ENCODE data around the gene ZNF554.
"Not testable (repeated sequence)": the region's sequence is repeated elsewhere in the genome, so short reads cannot be mapped to it uniquely, and the experiment has no call there.

Gene ZNF554

DNA sequence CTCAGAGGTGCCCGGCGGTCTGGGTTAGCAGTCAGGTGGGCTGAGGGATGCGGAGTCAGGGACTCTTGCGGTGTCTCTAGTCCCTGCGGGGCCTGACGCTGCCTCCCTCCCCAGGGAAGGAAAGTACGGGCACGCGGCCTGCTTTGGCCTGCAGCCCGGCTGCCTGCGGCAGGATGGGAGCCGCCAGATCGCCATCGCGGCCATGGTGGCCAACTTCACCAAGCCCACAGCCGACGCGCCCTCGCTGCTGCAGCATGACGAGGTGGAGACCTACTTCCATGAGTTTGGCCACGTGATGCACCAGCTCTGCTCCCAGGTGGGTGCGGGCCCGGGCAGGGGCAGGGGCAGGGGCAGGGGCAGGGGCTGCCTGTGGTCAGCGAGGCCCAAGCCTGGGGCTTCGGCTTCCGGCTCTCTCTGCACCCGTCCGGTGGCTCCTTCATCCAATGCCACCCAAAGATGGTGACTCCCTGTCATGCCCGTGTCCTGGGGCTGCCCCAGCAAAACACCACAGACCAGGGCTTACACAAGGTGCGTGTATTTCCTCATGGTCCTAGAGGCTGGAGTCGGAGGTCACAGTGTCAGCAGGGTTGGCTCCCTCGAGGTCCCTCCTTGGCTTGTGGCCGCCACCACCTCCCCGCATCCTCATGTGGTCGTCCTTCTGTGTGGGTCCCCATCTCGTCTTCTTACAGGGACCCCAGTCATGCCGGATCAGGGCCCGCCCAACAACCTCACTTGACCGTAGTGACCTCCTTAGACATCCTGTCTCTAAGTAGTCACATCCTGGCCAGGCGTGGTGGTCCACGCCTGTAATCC, 11.3 kb upstream of the ZNF554 start:
- no peak for DNase-seq

DNA sequence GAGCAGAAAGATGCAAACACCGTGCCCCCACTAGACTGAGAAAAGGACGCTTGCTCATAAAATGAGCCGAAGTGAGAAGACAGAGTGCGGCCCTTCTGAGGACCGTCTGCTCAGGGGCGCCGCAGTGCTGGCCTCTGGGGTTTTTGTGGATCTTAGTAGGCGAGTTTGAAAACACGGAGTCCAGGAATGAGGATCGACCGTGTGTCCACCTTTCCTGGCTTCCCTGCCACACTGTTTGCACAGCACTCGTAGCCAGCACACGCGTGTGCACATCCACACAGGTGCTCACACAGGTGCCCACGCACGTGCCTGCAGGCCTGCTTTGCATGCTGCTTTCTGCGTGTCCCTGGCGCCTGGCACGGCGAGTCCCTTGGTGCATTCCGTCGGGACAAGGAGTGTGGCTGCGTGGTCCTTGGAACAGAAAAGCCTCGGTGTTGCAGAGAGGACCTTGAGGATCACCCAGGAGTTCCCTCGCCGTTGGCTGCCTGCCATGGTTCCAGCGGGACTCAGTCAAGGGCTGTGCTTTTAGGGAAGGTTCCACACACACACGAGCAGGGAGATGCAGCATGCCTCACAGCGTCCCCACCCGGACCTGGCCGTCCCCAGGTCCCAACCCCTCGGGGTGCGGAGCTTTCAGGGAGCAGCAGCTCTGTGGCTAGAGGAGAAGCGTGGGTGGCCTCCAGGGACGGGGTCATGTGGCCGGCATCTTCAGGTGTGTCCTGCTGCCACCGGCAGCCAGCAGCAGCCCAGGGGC, 10.1 kb upstream of the ZNF554 start:
- DNase-seq = no peak

DNA sequence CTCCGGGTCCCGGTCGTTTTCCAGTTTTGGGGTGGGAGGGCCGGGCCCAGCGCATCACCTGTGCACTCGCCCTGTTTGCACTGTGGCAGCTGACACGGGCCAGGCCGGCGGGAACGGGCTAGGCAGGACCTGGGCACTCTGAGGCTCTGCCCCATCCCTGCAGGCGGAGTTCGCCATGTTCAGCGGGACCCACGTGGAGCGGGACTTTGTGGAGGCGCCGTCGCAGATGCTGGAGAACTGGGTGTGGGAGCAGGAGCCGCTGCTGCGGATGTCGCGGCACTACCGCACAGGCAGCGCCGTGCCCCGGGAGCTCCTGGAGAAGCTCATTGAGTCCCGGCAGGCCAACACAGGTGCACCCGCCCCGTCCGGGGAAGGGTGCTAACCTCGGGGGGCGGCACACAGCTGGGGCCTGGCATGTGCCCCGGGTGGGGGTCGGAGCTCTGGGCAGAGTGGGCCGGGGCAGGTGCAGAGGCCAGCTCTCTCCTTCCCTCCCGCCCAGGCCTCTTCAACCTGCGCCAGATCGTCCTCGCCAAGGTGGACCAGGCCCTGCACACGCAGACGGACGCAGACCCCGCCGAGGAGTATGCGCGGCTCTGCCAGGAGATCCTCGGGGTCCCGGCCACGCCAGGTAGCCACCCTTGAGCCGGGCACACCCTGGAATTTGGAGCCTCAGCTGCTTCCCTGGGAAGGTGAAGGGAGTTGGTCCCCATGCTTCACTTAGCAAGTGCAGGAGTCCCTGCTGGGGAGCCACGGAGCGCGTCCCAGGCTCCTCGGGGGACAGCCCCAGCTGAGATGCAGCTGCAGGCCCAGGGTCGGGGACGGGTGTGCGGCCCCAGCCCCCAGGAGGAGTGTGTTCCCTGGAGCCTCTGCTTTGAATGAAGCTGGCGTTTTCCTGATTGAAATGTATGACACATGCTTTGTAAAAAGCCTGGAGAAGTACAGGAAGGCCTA, 9.3 kb upstream of the ZNF554 start:
- no peak for DNase-seq

DNA sequence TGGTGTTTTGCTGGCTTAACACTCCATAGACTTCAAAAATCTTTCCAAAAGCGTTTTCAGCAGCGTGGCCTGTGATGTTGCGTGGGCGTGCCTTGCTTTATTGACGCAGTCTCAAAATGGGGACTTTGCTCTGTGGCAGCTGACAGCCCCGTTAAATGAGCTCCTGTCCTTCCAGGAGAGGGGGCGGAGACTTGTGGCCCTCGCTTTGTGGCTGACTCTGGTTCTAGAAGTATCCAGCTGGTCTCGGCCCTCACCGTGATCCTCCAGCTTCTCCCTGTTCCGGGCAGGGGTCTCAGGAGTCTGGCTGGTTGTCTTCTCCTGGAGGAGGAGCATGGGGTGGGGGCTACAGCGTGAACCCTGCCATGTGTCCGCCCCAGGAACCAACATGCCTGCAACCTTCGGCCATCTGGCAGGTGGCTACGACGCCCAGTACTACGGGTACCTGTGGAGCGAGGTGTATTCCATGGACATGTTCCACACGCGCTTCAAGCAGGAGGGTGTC, 8.4 kb upstream of the ZNF554 start:
- no peak for DNase-seq

DNA sequence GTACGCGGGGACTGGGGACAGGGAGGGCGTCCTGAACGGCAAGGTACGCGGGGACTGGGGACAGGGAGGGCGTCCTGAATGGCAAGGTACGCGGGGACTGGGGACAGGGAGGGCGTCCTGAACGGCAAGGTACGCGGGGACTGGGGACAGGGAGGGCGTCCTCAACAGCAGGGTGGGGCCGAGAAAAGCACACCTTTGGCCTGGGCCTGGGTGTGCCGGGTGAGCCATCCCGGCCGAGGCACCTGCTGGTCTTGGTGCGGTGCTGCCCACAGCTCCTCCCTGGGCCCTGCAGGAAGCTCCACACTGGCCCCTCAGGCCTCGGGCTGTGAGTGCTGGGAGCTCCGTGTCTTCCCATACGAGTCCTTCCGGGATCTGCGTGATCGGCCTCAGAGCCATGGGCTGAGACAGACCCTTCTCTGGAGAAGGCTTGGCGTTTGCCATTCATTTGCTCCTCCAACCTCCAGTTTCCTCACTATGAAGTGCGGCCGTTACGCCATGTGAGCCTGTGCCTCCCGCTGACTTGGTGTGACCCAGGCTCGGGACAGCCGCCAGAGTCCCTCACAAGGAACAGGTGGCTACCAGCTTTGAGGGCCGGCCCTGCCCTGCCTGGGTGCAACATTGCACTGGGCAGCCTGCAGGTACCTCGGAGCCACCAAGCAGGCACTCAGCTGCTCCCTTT, 7.8 kb upstream of the ZNF554 start:
- DNase-seq = no peak

DNA sequence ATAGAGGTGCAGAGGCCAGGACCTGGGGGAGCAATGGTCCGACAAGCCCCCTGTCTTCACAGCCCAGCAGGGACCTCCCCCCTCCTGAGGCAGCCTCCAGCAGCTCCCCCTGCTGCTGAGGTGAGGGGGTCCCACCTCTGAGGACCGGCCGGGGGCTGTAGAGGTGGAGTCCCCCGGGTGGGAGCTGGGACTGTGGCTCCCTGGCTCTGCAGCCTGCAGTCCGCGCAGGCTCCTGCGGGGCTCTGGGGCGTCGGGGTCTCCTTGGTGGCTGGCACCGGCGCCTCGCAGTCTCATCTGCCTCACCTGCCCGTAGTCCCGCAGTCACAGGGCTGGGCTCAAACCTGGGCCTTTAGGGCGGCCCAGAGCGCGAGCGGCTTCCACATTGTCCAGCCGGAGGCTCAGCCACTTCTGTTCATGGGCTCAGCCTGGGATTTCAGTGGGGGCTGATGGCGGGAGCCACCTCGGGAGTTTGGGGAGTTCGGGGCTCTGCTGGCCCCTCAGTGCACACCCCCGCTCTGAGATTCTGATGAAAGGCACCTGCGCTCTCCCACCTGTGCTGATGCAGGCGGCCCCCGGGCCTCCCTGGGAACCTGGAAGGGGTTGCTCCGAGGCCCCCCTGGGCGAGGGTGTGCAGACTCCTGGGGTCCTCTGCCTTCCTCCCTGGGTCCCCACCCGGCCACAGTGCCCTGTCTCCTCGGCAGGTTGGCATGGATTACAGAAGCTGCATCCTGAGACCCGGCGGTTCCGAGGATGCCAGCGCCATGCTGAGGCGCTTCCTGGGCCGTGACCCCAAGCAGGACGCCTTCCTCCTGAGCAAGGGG, 7.0 kb upstream of the ZNF554 start:
- no peak for DNase-seq

DNA sequence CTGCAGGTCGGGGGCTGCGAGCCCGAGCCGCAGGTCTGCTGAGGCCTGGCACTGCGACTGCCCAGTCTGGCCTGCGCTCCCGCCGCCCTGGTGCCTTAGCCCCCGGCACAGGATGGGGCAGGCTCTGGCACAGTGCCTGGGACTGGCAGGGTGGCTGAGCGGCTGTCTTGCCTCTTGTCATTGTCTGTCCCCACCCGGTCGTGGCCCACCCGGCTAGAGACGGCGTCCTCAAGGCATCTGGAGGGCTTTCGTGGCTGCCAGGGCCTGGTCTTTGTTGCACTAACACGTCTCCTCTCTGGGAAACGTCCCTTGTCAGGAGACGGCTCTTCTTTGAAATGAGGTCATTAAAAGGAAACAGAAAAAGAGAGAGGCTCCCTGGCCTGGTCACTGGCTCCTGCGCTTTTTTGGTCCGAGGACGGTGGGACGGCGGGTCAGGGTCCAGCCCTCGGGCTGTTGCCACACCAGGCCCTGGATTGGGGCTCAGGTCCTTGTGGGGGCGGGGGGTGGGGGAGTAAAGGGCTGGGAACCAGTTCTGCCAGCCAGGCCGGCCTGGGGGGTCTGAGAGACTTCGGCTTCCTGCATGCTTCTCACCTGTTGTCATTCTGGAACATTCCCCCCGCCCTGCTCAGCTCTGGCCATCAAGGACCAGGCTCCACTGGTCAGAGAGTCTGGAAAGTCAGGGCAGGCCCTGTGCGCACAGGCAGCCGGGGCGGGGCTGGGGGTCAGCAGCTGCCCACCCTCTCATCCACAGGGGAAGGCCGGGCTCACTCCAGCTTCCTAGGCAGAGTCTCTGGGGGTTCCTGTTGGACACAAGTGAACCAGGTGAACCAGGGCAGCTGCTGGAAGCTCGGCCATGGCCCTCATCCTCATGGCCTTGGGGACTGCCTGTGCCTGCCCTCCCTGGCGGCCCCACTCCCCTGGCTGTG, 6.2 kb upstream of the ZNF554 start:
- no peak for DNase-seq

DNA sequence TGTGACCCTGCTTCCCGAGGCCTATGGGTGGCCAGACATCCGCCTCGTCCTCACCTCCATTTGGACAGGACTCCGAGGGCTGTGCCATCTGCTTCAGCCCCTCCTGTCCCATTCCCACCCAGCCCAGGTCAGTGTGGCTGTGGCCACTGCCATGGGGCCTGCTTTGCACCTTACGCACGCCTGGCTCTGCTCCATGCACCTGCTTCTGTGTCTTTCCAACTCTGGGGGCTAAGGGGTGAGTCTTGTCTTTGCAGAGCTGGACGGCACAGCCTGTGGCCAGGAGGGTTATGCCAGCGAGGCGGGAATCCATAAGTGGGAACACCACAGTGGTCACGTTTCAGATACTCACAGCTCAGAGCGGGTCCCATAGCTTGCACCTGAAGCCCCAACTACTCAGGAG, 5.2 kb upstream of the ZNF554 start:
- DNase-seq = no peak

DNA sequence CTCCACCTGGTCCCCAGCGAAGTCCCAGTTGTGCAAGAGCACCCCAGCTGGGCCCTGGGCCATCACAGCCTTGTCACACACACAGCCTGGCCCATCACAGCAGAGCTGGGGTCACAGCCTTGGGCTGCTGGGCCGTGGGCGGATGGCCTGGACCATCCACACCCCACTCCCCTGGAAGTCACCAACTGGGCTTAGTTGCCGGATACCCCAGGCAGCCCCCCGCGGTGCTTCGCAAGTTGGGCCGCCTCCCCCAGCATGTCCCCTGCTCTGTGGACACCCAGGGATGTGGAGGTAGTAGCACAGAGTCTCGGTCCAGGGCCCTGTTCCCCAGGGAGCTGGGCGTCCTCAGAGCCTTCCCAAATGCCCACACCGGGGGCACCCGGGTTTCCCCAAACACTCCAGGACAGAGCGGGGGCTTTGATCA, 4.5 kb upstream of the ZNF554 start:
- DNase-seq = no peak

DNA sequence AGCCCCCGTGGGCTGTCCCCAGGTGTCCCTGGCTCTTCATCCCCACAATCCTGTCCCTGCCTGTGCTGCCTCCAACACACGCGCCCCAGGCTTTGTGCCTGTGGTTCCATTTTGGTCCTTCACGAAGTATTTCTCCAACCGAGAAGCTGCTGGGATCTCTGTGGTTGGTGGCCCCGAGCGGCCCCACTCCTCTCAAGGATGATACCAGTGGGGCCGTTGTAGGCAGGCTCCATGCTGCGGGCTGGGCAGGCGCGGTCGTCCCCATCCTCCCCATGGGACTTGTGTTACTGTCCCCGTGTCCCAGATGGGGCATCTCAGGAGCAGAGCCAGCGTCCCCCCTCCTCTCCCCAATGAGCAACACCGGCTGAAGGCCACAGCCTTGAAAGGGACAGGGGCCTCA, 3.7 kb upstream of the ZNF554 start:
- DNase-seq = no peak

DNA sequence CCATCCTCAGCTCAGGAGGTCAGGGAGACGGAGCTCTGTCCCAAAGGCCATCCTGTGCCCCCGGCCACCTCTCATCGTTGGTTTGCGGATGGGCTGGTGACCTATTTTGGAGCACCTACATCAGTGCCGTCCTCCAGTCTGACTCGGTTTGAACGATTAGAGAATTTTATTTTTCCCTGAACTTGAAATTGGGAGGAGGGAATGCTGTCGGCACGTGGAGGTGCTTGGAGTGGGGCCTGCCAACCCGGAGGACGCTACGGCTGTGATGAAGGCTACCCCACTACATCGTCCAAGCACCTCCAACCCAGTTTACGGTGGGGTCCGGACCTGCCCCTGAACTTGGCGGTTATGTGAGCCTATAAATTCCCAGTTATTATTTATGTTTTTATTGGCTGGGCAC, 3.0 kb upstream of the ZNF554 start:
- no peak for DNase-seq

DNA sequence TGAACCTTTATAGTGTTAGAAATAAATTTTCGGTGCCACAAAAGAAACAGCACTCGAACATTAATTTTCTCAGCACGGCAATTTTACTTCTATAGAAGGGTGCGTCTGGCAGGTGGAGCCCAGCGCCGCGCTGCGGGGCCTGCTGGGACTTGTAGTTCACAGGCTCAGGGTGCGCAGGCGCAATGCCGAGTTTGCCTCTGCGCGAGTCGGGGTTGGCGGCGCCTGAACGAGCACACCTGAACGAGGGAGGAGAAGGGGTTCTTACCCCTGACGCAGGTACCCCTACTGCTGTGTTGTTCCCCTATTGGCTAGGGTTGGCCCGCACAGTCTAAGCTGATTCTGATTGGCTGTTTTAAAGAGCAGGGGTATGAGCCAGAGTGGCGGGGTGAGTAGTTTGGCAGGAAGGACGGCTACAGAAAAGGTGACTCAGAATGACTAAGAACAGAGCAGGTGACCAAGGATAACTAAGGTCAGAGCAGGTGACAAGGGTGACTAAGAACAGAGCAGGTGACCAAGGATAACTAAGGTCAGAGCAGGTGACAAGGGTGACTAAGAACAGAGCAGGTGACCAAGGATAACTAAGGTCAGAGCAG, 2.3 kb upstream of the ZNF554 start:
- DNase-seq = not testable (repeated sequence)

DNA sequence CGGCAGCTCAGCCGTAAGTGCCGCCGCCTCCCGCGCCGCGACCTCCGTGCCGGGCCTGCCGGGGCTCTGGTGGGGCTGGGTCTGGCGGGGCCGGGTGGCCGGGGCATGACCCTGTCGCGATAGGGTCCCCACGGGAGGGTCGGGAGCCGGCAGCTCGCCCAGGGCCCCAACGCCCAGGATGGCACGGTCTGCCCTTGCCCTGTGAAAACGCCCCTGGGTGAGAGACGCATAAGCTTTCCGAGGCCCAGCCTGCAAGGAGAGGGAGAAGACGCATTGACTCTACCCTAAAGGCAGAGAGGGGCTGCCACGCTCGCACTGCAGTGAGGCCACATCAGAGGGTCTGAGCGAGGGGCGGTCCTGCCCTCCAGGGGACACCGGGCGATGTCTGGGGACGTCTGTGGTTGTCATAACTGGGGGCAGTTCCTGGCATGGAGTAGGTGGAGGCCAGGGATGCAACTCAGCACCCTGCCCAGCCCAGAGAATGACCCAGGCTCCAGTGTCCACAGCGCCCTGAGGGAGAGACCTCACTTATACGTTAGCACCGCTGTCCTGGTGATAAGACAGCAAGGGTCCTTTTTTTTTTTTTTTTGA, 539 bp downstream of the ZNF554 start:
- DNase-seq = no peak

DNA sequence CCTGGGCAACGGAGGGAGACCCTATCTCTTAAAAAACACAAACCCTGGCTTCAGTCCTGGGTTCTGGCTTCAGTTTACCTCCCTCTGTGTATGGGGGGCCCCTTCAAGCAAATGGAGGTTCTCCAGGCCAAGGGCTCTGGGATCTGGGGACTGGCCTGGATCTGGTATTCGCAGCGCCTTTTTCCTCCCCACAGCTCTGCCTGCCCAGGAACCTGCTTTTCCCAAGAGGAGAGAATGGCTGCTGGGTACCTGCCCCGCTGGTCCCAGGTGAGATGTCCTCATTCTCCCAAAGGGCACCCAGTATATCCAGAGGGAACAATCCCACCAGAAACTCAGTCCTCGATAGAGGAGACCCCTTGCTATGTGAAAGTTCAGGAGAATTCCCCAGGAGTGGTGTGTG, 3.2 kb downstream of the ZNF554 start:
- no peak for DNase-seq

DNA sequence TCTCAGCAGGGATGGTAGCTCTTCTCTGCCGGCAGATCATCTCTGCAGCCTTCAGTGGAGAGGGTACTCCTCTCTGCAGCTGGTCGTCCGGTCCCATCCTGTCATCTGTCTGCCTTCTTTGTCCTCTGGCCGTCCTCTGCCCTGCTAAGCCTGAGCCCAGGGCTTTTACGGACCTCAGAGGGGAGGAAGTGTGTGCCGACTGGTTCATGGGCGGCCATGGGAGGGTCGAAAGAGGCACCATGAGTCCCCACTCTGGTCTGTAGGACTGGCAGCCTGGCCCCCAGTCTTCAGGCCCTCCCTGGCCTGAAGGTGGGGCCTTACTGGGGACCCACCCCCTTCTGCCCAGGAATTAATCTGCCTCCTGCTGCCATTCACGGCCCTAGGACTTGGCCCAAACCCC, 4.0 kb downstream of the ZNF554 start:
- no peak for DNase-seq

DNA sequence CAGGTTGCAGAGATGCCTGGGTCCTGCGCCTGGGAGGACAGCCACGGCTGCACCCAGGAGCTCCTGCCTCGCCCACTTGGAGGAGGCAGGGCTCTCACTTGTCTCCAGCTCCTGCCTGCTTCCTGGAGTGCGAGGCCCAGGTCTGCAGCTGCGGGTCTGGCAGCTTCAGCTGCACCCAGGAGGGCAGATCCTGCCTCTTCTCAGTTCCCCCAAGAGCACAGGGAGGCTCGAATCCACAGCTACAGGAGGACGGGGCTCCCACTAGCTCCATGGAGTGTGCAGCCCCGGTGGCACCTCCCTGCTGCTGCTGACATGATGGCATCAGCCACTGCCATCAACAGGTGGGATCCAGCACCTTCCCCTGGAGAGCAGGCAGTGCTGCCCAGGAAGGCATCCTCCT, 4.5 kb downstream of the ZNF554 start:
- no peak for DNase-seq

DNA sequence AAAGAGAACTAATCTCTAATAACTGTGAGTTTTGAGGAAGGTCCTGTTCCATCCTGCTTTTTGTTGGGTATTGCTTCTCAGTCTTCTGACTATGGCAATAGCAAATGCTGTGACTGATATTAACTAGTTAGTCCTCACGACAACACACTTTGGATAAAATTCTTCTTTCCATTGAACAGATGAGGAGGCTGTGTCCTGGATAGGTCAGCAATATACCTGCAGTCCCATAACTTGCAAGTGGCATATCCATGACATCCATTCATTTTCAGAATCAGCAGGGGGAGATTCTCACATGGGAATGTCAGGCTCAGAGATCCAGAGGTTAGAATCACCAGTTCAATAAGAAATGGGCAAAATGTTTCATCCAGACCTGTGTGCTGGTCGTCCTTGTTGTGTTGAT, 7.4 kb downstream of the ZNF554 start:
- no peak for DNase-seq

DNA sequence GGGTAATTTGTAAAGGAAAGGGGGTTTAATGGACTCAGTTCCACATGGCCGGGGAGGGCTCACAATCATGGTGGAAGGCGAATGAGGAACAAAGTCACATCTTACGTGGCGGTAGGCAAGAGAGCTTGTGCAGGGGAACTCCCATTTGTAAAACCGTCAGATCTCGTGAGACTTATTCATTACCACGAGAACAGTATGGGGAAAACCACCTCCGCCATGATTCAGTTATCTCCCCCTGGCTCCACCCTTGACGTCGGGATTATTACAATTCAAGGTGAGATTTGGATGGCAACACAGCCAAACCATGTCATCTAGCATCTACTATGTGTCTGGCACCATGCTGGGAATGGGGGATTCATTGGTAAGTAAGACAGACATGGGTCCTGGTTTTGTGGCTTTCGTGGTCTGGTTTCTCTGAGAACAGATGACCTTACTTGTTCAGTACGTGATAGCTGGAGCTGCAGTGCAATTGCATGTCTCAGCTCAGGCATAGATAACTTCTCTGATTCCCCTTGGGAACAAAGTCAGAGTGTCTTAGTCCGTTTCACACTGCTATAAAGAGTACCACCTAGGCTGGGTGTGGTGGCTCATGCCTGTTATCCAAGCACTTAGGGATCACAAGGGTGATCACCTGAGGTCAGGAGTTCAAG, 8.3 kb downstream of the ZNF554 start:
- no peak for DNase-seq

DNA sequence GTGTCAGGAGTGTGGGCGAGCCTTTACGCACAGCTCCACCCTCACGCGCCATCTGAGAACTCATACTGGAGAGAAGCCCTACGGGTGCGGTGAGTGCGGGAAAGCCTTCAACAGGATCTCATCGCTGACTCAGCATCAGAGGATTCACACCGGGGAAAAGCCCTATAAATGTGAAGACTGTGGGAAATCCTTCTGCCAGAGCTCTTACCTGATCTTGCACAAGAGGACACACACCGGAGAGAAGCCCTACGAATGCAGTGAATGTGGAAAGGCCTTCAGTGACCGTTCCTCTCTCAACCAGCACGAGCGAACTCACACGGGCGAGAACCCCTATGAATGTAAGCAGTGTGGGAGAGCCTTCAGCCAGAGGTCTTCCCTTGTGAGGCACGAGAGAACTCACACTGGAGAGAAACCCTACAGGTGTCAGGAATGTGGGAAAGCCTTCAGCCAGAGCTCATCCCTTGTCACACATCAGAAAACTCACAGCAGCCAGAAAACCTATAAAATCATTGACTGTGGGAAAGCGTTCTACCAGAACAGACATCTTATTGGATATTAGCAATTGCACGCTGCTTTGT, 14.7 kb downstream of the ZNF554 start:
- DNase-seq = no peak

Measured in NCI-H748 treated with DMSO at 0.1 percent for 48 hours (cell line).